SK-N-SH treated with all-trans-retinoic acid at 6 μM for 48 hours (cell line): Measurements from ENCODE around the gene TBC1D16.

Experiments used
- ATAC-seq: fragments of 200-7000 bp; cut with Tn5 transposase; 3 replicates; pipeline ENCODE4 v1.9.1; 2020; ENCODE audit warnings: mild to moderate bottlenecking, moderate library complexity
- ARNTL ChIP-seq: fragments of 450-650 bp; formaldehyde crosslinking; IDR thresholded peaks from 2 replicates; pipeline ENCODE4 v1.5.0; 2020; ENCODE audit warnings: low read depth, mild to moderate bottlenecking, moderate library complexity, borderline replicate concordance
- BACH2 ChIP-seq: fragments of 250-450 bp; sonication (Bioruptor Pico); IDR thresholded peaks from 2 replicates; pipeline ENCODE4 v1.9.0; 2021; ENCODE audit warnings: mild to moderate bottlenecking, borderline replicate concordance
- CSDC2 ChIP-seq: fragments of 250-450 bp; sonication (Bioruptor Pico); IDR thresholded peaks from 2 replicates; pipeline ENCODE4 v1.5.0; 2020; ENCODE audit warnings: mild to moderate bottlenecking, moderate library complexity
- ESRRG ChIP-seq: fragments of 250-450 bp; sonication (Bioruptor Pico); IDR thresholded peaks from 2 replicates; pipeline ENCODE4 v1.6.1; 2021; ENCODE audit warnings: mild to moderate bottlenecking
- GLIS3 ChIP-seq: fragments of 250-450 bp; sonication (Bioruptor Pico); IDR thresholded peaks from 2 replicates; pipeline ENCODE4 v1.5.0; 2020; ENCODE audit warnings: mild to moderate bottlenecking, moderate library complexity
- ISL1 ChIP-seq: fragments of 250-450 bp; sonication (Bioruptor Pico); IDR thresholded peaks from 2 replicates; pipeline ENCODE4 v2.1.2; 2022; ENCODE audit warnings: mild to moderate bottlenecking, moderate library complexity
- OSR1 ChIP-seq: fragments of 250-450 bp; sonication (Bioruptor Pico); IDR thresholded peaks from 2 replicates; pipeline ENCODE4 v1.8.0; 2022; ENCODE audit warnings: moderate library complexity, mild to moderate bottlenecking, inconsistent platforms
- PPARA ChIP-seq: fragments of 250-450 bp; sonication (Bioruptor Pico); IDR thresholded peaks from 2 replicates; pipeline ENCODE4 v1.5.0; 2020; ENCODE audit warnings: mild to moderate bottlenecking, borderline replicate concordance
- RARB ChIP-seq: fragments of 250-450 bp; sonication (Bioruptor Pico); IDR thresholded peaks from 2 replicates; pipeline ENCODE4 v1.8.0; 2021; ENCODE audit warnings: mild to moderate bottlenecking, moderate library complexity
- SNAI2 ChIP-seq: fragments of 250-450 bp; sonication (Bioruptor Pico); IDR thresholded peaks from 2 replicates; pipeline ENCODE4 v1.5.0; 2020; ENCODE audit warnings: mild to moderate bottlenecking, moderate library complexity
- ZC3H10 ChIP-seq: fragments of 250-450 bp; sonication (Bioruptor Pico); IDR thresholded peaks from 2 replicates; pipeline ENCODE4 v1.5.1; 2021; ENCODE audit warnings: mild to moderate bottlenecking, moderate library complexity
- ZFP3 ChIP-seq: fragments of 250-450 bp; sonication (Bioruptor Pico); IDR thresholded peaks from 2 replicates; pipeline ENCODE4 v1.5.0; 2020; ENCODE audit warnings: mild to moderate bottlenecking, moderate library complexity
- ZFP30 ChIP-seq: fragments of 450-650 bp; formaldehyde crosslinking; IDR thresholded peaks from 2 replicates; pipeline ENCODE4 v1.5.0; 2022; ENCODE audit warnings: mild to moderate bottlenecking, moderate library complexity
- ZNF70 ChIP-seq: fragments of 450-650 bp; formaldehyde crosslinking; IDR thresholded peaks from 2 replicates; pipeline ENCODE4 v1.5.0; 2020; ENCODE audit warnings: mild to moderate bottlenecking, moderate library complexity
- ZNF8 ChIP-seq: fragments of 450-650 bp; formaldehyde crosslinking; IDR thresholded peaks from 2 replicates; pipeline ENCODE4 v1.5.0; 2020; ENCODE audit warnings: mild to moderate bottlenecking, moderate library complexity
- TF ChIP-seq, protein P1 (sequence below): fragments of 250-450 bp; sonication (Bioruptor Pico); IDR thresholded peaks from 2 replicates; pipeline ENCODE4 v1.5.0; 2020; ENCODE audit warnings: mild to moderate bottlenecking, moderate library complexity
- TF ChIP-seq, protein P2 (sequence below): fragments of 250-450 bp; sonication (Bioruptor Pico); IDR thresholded peaks from 2 replicates; pipeline ENCODE4 v1.5.1; 2021; ENCODE audit warnings: mild to moderate bottlenecking, moderate library complexity
- TF ChIP-seq, protein P3 (sequence below): fragments of 250-450 bp; sonication (Bioruptor Pico); IDR thresholded peaks from 2 replicates; pipeline ENCODE4 v1.8.0; 2021; ENCODE audit warnings: low read depth, mild to moderate bottlenecking, moderate library complexity, borderline replicate concordance
- TF ChIP-seq, protein P4 (sequence below): fragments of 250-450 bp; sonication (Bioruptor Pico); IDR thresholded peaks from 2 replicates; pipeline ENCODE4 v1.5.1; 2020; ENCODE audit warnings: low read depth, mild to moderate bottlenecking, moderate library complexity
- TF ChIP-seq, protein P5 (sequence below): fragments of 250-450 bp; sonication (Bioruptor Pico); IDR thresholded peaks from 2 replicates; pipeline ENCODE4 v1.8.0; 2020; ENCODE audit warnings: mild to moderate bottlenecking, moderate library complexity, borderline replicate concordance

The TBC1D16 gene

DNA sequence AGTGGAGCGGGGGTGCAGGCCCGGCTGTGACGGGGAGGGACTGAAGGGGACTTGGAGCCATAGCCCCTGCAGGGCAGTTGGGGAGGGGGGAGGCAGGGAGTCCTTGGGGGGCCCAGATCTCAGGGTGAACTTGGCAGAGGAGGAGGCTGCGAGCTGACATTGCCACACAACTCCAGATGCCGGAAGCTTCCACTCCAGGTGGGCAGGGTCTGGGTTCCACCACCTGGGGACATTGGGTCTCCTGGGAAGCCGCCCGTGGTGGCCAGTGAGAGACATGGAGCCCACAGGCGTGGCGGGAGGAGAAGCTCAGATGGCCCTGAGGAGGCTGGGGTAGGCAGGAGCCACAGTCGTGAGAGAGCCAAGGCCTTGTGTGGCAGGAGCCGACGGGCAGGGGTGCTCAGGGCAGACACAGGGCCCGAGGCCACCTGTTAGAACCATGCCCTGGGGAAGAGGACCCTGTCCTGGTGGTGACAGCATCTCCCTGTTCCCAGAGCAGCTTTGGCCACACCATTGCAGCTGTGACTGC lies 47.5 kb upstream of the TBC1D16 start (continued):
- TF ChIP-seq, protein P1, sequence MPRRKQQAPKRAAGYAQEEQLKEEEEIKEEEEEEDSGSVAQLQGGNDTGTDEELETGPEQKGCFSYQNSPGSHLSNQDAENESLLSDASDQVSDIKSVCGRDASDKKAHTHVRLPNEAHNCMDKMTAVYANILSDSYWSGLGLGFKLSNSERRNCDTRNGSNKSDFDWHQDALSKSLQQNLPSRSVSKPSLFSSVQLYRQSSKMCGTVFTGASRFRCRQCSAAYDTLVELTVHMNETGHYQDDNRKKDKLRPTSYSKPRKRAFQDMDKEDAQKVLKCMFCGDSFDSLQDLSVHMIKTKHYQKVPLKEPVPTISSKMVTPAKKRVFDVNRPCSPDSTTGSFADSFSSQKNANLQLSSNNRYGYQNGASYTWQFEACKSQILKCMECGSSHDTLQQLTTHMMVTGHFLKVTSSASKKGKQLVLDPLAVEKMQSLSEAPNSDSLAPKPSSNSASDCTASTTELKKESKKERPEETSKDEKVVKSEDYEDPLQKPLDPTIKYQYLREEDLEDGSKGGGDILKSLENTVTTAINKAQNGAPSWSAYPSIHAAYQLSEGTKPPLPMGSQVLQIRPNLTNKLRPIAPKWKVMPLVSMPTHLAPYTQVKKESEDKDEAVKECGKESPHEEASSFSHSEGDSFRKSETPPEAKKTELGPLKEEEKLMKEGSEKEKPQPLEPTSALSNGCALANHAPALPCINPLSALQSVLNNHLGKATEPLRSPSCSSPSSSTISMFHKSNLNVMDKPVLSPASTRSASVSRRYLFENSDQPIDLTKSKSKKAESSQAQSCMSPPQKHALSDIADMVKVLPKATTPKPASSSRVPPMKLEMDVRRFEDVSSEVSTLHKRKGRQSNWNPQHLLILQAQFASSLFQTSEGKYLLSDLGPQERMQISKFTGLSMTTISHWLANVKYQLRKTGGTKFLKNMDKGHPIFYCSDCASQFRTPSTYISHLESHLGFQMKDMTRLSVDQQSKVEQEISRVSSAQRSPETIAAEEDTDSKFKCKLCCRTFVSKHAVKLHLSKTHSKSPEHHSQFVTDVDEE, result no peak
- TF ChIP-seq, protein P2, sequence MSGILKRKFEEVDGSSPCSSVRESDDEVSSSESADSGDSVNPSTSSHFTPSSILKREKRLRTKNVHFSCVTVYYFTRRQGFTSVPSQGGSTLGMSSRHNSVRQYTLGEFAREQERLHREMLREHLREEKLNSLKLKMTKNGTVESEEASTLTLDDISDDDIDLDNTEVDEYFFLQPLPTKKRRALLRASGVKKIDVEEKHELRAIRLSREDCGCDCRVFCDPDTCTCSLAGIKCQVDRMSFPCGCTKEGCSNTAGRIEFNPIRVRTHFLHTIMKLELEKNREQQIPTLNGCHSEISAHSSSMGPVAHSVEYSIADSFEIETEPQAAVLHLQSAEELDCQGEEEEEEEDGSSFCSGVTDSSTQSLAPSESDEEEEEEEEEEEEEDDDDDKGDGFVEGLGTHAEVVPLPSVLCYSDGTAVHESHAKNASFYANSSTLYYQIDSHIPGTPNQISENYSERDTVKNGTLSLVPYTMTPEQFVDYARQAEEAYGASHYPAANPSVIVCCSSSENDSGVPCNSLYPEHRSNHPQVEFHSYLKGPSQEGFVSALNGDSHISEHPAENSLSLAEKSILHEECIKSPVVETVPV (CRISPR knock-in tag), result no peak
- TF ChIP-seq SNAI2 (CRISPR knock-in tag) (no peak), ZNF8 (CRISPR knock-in tag) (no peak), ARNTL (CRISPR knock-in tag) (no peak), GLIS3 (CRISPR knock-in tag) (no peak), RARB (CRISPR knock-in tag) (no peak)

DNA sequence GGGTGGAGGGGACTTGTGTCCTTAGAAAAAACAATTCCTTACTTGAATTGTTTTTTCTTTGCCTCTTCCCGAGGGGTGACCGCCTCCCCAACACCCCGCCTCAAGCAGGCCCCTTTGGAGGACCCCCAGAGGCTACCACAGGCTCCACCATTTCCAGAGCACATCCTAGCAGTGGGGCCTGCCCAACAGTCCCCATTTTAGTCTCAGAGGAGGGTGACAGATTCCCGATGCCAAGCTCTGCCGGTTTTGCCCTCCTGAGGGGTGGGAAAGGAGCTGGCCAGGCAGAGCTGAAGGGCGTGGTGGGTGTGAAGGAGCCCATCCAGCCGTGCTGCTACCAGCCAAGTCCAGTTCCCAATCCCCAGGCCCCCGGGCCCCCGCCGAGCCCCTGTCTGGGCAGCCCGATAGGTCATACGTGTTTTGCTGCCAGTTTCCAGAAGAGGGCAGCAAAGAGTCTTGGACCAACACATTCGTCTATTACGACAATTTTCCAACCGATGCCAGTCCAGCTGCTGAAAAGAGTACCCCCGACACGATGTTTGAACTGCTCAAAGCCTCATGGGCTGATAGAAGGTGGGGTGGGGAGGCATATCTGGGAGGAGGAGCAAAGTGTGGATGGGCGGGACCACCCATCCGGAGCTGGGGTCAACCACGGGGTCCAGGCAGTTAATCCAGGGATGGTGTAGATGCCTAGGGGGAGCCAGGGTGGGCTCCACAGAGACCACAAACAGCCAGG lies 46.9 kb upstream of the TBC1D16 start:
- TF ChIP-seq OSR1 (CRISPR knock-in tag) (no peak), ZNF8 (CRISPR knock-in tag) (no peak), BACH2 (CRISPR knock-in tag) (no peak), ESRRG (CRISPR knock-in tag) (no peak), ZC3H10 (CRISPR knock-in tag) (no peak), ZNF70 (CRISPR knock-in tag) (no peak), ZFP30 (CRISPR knock-in tag) (no peak), ISL1 (CRISPR knock-in tag) (no peak), ZFP3 (CRISPR knock-in tag) (no peak), CSDC2 (CRISPR knock-in tag) (no peak), PPARA (CRISPR knock-in tag) (no peak), SNAI2 (CRISPR knock-in tag) (no peak)
- TF ChIP-seq, protein P3, sequence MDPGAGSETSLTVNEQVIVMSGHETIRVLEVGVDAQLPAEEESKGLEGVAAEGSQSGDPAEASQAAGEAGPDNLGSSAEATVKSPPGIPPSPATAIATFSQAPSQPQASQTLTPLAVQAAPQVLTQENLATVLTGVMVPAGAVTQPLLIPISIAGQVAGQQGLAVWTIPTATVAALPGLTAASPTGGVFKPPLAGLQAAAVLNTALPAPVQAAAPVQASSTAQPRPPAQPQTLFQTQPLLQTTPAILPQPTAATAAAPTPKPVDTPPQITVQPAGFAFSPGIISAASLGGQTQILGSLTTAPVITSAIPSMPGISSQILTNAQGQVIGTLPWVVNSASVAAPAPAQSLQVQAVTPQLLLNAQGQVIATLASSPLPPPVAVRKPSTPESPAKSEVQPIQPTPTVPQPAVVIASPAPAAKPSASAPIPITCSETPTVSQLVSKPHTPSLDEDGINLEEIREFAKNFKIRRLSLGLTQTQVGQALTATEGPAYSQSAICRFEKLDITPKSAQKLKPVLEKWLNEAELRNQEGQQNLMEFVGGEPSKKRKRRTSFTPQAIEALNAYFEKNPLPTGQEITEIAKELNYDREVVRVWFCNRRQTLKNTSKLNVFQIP (CRISPR knock-in tag), result no peak
- TF ChIP-seq, protein P4, sequence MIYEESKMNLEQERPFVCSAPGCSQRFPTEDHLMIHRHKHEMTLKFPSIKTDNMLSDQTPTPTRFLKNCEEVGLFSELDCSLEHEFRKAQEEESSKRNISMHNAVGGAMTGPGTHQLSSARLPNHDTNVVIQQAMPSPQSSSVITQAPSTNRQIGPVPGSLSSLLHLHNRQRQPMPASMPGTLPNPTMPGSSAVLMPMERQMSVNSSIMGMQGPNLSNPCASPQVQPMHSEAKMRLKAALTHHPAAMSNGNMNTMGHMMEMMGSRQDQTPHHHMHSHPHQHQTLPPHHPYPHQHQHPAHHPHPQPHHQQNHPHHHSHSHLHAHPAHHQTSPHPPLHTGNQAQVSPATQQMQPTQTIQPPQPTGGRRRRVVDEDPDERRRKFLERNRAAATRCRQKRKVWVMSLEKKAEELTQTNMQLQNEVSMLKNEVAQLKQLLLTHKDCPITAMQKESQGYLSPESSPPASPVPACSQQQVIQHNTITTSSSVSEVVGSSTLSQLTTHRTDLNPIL (CRISPR knock-in tag), result no peak
- TF ChIP-seq, protein P1, result no peak
- TF ChIP-seq, protein P5, sequence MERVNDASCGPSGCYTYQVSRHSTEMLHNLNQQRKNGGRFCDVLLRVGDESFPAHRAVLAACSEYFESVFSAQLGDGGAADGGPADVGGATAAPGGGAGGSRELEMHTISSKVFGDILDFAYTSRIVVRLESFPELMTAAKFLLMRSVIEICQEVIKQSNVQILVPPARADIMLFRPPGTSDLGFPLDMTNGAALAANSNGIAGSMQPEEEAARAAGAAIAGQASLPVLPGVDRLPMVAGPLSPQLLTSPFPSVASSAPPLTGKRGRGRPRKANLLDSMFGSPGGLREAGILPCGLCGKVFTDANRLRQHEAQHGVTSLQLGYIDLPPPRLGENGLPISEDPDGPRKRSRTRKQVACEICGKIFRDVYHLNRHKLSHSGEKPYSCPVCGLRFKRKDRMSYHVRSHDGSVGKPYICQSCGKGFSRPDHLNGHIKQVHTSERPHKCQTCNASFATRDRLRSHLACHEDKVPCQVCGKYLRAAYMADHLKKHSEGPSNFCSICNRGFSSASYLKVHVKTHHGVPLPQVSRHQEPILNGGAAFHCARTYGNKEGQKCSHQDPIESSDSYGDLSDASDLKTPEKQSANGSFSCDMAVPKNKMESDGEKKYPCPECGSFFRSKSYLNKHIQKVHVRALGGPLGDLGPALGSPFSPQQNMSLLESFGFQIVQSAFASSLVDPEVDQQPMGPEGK (CRISPR knock-in tag), result no peak
- peak; percentile 86 for ATAC-seq
